Stimulated activated naive CD8-positive, alpha-beta T cell treated with anti-CD3 and anti-CD28 coated beads, Interleukin-15, Interleukin-2, amounts not matched to agents 100 ng/mL and 50 ng/mL, for 24 hours (primary cell): ENCODE results near the gene UBAC1.
"Not testable (repeated sequence)": the region's sequence is repeated elsewhere in the genome, so short reads cannot be mapped to it uniquely, and the experiment has no call there.

Experiments
- H3K27ac Mint-ChIP-seq: one replicate; pipeline ENCODE4 v1.8.0; 2021; ENCODE audit warnings: mild to moderate bottlenecking, mixed read lengths
- H3K27me3 Mint-ChIP-seq: one replicate; pipeline ENCODE4 v1.8.0; 2021; ENCODE audit warnings: mixed read lengths
- H3K36me3 Mint-ChIP-seq: one replicate; pipeline ENCODE4 v1.8.0; 2021; ENCODE audit warnings: low read depth, mixed read lengths
- H3K4me1 Mint-ChIP-seq: one replicate; pipeline ENCODE4 v1.8.0; 2021; ENCODE audit warnings: low read depth, mixed read lengths
- H3K4me3 Mint-ChIP-seq: one replicate; pipeline ENCODE4 v1.8.0; 2021; ENCODE audit warnings: mild to moderate bottlenecking, mixed read lengths
- H3K9me3 Mint-ChIP-seq: one replicate; pipeline ENCODE4 v1.8.0; 2021; ENCODE audit warnings: mixed read lengths

UBAC1 gene

DNA sequence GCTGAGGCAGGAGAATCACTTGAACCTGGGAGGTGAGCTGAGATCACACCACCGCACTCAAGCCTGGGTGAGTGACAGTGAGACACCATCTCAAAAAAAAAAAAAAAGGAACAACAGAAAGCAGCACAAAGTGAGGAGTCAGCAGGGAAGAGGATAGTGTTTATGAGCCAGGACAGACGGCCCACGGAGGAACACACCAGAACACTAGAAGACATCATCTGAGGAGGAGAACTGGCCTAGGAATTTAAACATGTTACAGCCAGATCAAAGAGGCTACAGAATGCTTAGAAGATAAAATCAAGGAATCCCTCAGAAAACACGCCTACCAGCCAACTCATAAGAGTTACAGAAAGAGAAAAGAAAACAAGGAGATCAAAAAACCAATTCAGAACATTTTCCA, 12.2 kb downstream of the UBAC1 start:
- Mint-ChIP-seq H3K9me3 (no peaks in the 10 kb centered on the region), H3K36me3 (peaks cover 59% of the 10 kb centered on the region), H3K4me3 (no peak overlapping the region), H3K27me3 (no peaks in the 10 kb centered on the region), H3K27ac (no peak overlapping the region), H3K4me1 (no peaks in the 10 kb centered on the region)

DNA sequence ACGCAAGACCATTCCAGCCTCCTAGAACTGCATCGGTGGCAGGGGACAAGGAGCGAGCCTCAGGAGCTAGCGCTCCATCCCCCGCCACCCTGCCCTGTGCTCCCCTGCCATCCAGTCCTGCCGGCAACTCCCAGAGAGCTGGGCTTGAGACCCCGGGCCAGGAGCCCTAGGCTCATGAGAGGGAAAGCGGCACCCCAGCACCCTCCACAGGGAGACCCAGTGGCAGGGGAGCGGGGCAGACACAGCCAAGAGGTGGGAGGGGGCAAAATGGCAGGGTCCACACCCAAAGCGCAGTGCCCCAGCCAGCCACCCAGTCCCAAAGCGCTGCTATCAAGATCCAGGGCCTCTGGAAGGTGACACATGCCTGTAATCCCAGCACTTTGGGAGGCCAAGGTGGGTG, 12.7 kb downstream of the UBAC1 start:
- peaks cover 60% of the 10 kb centered on the region for H3K36me3 Mint-ChIP-seq
- no peaks in the 10 kb centered on the region for H3K27me3 Mint-ChIP-seq
- H3K9me3 Mint-ChIP-seq = no peaks in the 10 kb centered on the region
- H3K4me3 Mint-ChIP-seq = no peak overlapping the region
- H3K27ac Mint-ChIP-seq = no peak overlapping the region
- no peaks in the 10 kb centered on the region for H3K4me1 Mint-ChIP-seq

DNA sequence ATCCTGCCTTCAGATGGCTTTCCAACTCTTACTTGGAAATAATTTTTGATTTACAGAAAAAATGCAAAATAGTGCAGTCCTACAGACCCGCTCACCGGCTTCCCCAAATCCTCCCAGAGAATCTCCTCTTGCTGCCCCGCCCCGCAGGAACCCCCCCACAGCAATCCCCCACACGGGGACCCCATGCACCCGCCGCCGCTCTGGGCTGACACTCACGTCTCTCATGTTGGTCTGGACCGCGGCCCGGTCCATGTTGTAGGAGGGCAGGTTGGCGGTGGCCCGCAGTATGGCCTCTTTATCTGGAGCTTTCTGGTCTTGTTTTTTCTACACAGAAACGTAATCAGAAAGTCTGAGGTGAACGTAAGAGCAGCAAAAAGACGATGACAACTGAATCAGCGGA, 13.6 kb downstream of the UBAC1 start:
- Mint-ChIP-seq H3K27ac (no peak overlapping the region), H3K36me3 (peaks cover 61% of the 10 kb centered on the region), H3K27me3 (no peaks in the 10 kb centered on the region), H3K4me1 (no peaks in the 10 kb centered on the region), H3K9me3 (no peaks in the 10 kb centered on the region), H3K4me3 (no peak overlapping the region)

DNA sequence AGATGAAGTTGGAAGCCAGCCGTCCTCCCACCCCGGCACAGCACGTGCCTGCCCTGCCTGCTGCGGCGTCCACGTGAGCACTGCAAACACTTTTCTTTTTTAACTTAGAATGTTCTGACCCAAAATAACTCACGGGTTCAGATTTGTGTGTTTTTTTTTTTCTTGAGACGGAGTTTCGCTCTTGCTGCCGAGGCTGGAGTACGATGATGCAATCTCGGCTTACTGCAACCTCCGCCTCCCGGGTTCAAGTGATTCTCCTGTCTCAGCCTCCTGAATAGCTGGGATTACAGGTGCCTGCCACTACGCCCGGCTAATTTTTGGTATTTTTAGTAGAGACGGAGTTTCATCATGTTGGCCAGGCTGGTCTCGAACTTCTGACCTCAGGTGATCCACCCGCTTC, 14.1 kb downstream of the UBAC1 start:
- not testable (repeated sequence) for H3K27ac Mint-ChIP-seq
- H3K36me3 Mint-ChIP-seq = peaks cover 57% of the 10 kb centered on the region

DNA sequence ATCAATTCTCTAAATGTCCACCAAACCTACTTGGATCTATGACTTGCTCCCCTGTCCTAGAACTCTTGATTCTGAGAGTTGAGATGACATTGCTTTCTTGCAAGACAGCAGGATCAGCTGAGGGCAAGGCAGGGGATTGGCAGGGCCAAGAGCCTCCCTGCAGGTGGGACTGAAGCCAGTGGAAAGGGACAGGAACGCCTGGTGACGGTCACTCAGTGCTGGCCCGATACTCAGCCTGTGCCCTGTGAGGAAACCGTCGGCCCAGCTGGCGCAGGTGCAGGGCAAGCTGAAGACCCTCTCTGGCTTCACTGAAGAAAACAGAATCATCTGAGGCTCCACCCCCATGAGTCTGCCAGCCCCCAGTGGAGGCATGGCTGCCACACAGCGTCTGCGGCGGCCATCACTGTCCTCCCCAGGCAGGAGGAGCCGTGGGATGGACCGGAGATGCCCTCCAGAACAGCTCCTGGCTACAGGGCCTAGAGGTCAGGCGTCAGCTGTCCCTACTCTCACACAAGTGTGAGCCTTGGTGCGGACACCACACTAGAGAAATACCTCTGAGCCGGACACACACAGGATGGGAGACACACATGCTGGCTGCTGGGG, 14.7 kb downstream of the UBAC1 start:
- peaks cover 59% of the 10 kb centered on the region for H3K36me3 Mint-ChIP-seq

More for the DNA sequence above, 14.1 kb downstream of the UBAC1 start:
- not testable (repeated sequence) for H3K4me3 Mint-ChIP-seq, H3K9me3 Mint-ChIP-seq, H3K4me1 Mint-ChIP-seq, H3K27me3 Mint-ChIP-seq

DNA sequence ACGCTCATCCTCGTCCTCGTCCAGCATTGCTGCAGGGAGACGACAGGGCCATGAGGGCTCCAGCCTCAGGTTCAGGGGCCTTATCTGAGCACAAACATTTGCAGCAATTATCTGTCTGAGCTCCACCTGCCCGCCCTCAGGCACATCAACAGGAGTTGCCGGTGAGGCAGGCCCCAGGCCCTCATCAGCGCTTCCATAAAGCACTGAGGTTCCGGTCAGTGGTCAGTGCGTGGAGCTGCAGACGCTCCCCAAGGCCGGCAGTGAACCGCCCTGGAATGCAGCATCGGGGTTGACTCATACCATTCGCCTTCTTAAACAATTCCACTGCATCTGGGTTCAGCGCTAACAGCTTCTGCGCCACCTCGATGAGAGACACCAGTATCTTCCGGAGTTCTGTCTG, 15.2 kb downstream of the UBAC1 start:
- Mint-ChIP-seq H3K27ac (no peak overlapping the region), H3K4me3 (no peak overlapping the region), H3K27me3 (no peaks in the 10 kb centered on the region), H3K36me3 (peaks cover 63% of the 10 kb centered on the region), H3K9me3 (no peaks in the 10 kb centered on the region), H3K4me1 (no peaks in the 10 kb centered on the region)

More for the DNA sequence above, 14.7 kb downstream of the UBAC1 start:
- no peaks in the 10 kb centered on the region for H3K27me3 Mint-ChIP-seq
- H3K27ac Mint-ChIP-seq = no peak overlapping the region
- no peaks in the 10 kb centered on the region for H3K4me1 Mint-ChIP-seq
- no peaks in the 10 kb centered on the region for H3K9me3 Mint-ChIP-seq
- H3K4me3 Mint-ChIP-seq = no peak overlapping the region

DNA sequence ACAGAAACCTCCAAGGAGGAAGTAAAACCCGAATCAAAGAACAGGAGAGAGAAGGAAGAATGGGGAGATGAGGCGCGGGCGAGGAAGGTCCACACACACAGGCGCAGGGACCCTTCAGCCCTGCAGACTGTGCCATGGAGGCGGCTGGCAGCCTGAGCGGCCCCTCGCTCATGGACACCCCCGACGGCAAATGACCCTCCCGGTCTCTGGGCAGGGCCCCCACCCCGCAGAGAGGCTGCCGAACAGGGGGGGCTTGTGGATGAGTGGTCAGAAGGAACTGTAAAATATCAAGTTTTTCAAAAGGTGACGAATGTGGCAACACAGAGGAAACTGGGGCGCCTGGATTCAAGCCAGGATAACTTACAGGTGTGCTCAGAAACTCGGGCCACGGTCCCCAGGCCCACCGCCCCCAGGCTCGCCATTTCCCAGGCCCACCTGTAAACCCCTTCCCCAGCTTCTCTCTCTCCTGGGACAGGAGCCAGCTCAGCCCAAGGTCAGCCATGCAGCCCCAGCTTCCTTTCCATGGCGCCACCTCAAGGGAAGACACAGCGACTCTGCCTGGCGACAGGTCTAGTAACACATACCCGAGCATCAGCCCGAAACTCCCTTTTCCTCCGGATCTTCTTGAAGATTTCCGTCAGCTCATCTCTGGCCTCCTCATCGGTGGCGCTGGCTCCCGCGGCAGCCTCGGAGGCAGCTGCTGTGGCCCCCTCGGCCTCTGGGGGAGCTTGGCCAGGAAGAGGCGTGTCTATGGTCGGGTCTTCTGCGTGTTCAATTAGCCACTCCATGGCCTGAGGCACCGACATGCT, 16.5 kb downstream of the UBAC1 start:
- H3K27me3 Mint-ChIP-seq = no peaks in the 10 kb centered on the region
- no peak overlapping the region for H3K27ac Mint-ChIP-seq
- H3K4me1 Mint-ChIP-seq = peaks cover 2% of the 10 kb centered on the region
- H3K4me3 Mint-ChIP-seq = no peak overlapping the region
- peaks cover 65% of the 10 kb centered on the region for H3K36me3 Mint-ChIP-seq
- no peaks in the 10 kb centered on the region for H3K9me3 Mint-ChIP-seq

DNA sequence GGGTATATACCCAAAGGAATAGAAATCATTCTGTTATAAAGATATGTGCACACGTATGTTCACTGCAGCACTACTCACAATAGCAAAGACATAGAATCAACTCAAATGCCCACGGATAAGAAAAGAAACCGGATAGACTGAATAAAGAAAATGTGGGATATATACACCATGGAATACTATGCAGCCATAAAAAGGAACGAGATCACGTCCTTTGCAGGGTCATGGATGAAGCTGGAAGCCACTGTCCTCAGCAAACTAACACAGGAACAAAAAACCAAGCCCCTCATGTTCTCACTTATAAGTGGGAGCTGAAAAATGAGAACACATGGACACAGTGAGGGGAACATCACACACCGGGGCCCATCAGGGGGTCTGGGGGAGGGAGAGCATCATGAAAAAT, 17.6 kb downstream of the UBAC1 start:
- not testable (repeated sequence) for H3K4me3 Mint-ChIP-seq, H3K27me3 Mint-ChIP-seq, H3K27ac Mint-ChIP-seq, H3K9me3 Mint-ChIP-seq
- Mint-ChIP-seq H3K4me1 (peaks cover 11% of the 10 kb centered on the region), H3K36me3 (peaks cover 65% of the 10 kb centered on the region)

DNA sequence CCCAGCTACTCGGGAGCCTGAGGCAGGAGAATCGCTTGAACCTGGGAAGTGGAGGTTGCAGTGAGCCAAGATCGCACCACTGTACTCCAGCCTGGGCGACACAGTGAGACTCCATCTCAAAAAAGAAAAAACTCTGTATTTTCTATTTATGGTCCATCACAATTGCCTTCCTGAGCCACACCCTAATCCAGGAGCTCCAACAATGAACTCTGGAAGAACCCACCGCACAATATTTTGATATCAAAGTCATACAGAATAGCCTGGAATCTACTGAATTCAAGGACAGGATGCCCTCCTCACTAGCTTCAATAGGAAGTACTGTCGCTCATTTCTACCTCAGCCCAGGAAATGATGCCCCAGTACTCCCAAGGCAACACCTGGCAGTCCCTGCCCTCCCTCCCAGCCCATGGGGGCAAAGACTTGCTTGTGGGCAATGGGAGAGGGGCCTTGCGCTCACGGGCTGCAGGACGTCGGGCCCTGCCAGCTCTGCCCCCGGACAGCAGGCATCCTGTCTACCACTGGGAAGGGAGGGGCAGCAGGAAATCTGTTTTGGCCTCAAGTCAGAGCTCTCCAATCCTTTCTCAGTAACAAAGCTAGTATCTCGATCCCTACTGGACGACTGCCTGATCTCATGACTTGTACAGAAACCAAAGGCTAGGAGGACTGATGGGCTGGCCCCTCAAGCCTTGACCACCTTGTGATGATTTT, 19.7 kb downstream of the UBAC1 start:
- Mint-ChIP-seq H3K36me3 (peaks cover 77% of the 10 kb centered on the region), H3K27ac (no peak overlapping the region), H3K27me3 (peaks cover 4% of the 10 kb centered on the region), H3K4me1 (peaks cover 16% of the 10 kb centered on the region), H3K4me3 (no peak overlapping the region), H3K9me3 (no peaks in the 10 kb centered on the region)

DNA sequence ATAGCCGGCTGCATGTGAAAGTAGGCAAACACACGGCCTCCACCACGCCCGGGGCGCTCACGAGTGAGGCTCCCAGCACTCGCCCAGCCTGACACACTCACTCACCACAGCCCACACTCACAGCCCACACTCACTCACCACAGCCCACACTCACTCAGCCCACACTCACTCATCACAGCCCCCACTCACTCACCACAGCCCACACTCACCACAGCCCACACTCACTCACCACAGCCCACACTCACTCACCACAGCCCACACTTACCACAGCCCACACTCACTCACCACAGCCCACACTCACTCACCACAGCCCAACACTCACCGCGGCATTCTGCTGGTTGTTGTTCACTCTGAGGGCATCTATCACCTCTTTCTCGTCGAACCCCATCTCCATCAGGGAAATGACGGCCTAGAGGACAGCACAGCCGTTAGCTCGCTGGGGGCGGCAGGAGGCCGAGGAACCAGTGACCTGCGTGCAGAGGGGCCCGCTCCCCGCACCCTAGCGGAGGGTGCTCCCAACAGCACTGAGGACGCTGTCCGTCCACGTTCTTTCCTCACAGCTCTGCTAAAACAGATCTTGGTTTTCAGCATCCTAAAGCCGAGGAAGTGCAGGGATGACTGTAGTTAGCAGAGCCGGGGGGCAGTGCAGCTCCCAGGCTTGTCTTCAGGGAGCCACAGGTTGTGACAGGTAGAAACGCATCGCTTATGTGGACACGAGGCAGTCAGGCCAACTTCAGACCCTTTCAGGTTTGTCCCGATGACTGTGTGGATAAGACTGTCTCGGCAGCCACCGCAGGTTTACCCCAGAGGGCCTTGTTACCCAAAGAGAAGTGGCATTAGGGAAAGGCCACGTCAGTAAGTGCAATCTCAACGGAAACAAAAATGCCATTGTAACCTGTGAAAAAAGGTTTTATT, 21.6 kb downstream of the UBAC1 start:
- peaks cover 16% of the 10 kb centered on the region for H3K4me1 Mint-ChIP-seq
- peak overlapping the region; percentile 75 for H3K4me3 Mint-ChIP-seq
- peaks cover 77% of the 10 kb centered on the region for H3K36me3 Mint-ChIP-seq

DNA sequence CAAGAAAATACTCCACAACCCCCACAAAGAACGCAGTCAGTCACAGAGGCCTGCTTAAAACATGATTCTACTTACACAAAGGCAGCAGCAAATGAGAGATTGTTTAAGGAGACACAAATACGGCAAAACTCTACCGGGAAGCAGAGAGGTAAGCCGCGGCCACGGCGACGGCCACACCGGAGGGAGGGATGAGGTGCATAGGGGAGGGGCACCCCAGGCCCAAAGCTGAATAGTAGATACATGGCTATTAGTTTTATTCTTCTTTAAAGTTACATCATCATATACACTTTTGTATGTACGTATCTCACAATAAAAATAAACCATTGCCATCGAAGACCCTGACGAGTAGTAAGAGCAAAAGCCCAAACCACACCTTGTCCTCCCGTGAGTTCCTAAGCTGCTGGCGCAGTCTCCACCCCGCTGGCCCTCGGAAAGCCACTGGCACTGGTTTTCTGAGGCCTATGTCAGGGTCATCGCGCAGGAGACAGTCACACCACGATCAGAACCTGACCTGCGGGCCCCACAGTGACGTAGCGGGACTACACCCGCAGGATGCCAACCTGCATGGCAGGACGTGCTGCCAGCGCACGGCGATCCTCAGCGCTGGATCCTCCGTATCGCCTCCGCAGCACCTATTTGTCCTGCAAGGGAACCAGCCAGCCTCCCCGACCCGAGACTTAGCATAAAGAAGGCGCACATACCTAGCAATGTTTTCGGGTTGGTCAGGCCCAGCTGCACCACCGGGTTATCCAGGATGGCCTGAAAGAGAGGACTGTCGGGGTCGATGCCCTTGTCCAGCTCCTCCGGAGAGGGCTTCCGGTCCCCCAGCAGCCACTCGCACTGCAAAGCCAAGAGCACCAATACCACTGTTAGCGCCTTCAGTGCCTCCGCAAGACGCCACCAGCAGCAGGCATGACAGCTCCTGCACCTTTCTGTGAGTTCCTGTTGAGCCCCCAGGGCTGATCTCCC, 23.4 kb downstream of the UBAC1 start:
- H3K27ac Mint-ChIP-seq = no peak overlapping the region
- peaks cover 80% of the 10 kb centered on the region for H3K36me3 Mint-ChIP-seq
- no peaks in the 10 kb centered on the region for H3K9me3 Mint-ChIP-seq
- H3K4me3 Mint-ChIP-seq = no peak overlapping the region
- H3K27me3 Mint-ChIP-seq = peaks cover 4% of the 10 kb centered on the region
- H3K4me1 Mint-ChIP-seq = peaks cover 16% of the 10 kb centered on the region

More for the DNA sequence above, 21.6 kb downstream of the UBAC1 start:
- H3K9me3 Mint-ChIP-seq = no peaks in the 10 kb centered on the region
- H3K27ac Mint-ChIP-seq = peak overlapping the region; percentile 99
- peaks cover 4% of the 10 kb centered on the region for H3K27me3 Mint-ChIP-seq

DNA sequence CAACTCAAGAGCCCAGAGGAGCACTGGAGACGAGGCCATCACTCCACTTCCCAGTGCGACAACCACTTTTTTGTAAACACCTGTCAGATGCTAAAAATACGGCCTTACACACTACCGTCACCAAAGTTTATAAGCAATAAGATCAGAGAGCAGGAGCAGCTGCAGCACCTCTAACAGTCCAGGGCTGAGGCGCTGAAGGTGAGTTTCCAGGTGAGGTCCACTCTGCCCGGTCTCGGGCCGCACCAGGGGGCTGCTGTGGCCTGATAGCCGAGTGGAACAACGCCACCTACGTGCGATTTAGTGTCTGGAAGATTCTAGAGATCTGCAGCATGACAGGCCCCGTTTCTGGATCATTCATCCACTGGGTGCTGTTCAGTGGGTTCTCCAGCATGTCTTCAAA, 28.1 kb downstream of the UBAC1 start:
- Mint-ChIP-seq H3K9me3 (no peaks in the 10 kb centered on the region), H3K4me1 (no peaks in the 10 kb centered on the region), H3K4me3 (no peak overlapping the region), H3K27ac (no peak overlapping the region), H3K36me3 (peaks cover 60% of the 10 kb centered on the region), H3K27me3 (no peaks in the 10 kb centered on the region)

DNA sequence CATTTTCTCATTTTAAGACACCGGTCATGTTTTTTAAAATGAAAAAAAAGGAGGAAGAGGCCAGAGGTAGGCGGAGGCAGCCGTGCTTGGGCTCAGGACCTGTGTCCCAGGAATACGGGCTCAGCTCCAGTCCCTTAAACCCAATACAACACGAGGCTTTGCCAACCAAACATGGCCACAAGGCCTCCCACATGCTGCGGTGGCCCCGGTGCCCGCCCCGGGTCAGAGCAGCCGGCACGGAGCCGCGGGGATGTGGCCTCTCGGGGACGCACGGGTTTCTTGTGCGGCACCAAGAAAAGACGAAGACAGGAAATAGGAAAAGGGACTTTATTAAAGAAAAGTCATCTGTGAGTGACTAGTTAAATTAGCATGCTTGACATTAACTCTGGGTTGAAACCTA, 28.5 kb downstream of the UBAC1 start:
- H3K4me3 Mint-ChIP-seq = no peak overlapping the region
- H3K4me1 Mint-ChIP-seq = peaks cover 3% of the 10 kb centered on the region
- no peaks in the 10 kb centered on the region for H3K27me3 Mint-ChIP-seq
- no peak overlapping the region for H3K27ac Mint-ChIP-seq
- peaks cover 56% of the 10 kb centered on the region for H3K36me3 Mint-ChIP-seq
- H3K9me3 Mint-ChIP-seq = no peaks in the 10 kb centered on the region
